Head of caudate nucleus (tissue), 42 donors: ENCODE data around the gene GPAT2.
"Not testable (repeated sequence)": the region's sequence is repeated elsewhere in the genome, so short reads cannot be mapped to it uniquely, and the experiment has no call there.

Experiments used
- DNase-seq, 42 donors: peaks; one replicate each; pipeline versions ENCODE4 v3.0.0 to v3.0.0-alpha.2; 2020 to 2021; ENCODE audit warnings: mixed read lengths in 7 of 42
- intact Hi-C: fragments of 100-400 bp; cut with DNase I; formaldehyde crosslinking; loops from one replicate; pipeline ENCODE4 v1.15.0; 2022

Gene GPAT2

DNA sequence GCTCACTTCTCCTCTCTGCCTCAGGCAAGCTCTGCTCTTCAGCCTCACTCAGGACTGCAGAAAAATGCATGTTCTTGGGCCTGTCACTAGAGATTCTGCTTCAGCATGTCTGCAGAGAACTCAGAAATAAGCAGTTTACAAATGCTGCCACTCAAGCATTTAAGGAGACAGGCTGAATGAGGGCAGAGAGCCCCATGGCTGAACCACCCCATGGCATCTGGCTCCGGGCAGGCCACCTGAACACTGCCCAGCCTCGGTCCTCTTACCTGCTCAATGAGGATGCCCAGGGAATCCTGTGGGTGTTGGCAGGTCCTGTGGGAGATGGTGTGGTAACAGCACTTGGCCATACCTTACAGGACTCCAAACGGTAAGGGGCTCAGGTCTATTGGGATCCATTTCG is 31.2 kb upstream of the GPAT2 start:
- intact Hi-C loops, result not testable (repeated sequence)
- DNase-seq, result peak in 3 of 42 donors; percentile 14 to 25 (median 16)

GRCh38 chr2:96065381-96065930 is 30.7 kb upstream of the GPAT2 start:
- peak in 5 of 42 donors; percentile 2 to 25 (median 16) for DNase-seq
- intact Hi-C loops, result no loop called here

DNA sequence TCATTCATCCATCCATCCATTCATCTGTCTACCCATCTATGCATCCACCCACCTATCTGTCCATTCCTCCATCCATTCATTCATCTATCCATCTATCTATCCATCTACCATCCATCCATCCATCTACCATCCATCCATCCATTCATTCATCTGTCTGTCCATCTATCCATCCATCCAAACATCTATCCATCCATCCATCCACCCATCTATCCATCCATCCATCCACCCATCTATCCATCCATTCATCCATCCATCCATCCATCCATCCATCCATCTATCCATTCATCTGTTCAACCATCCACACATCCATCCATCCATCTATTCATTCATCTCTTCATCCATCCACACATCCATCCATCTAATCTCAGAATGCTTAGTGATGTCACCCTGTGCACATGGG is 30.0 kb upstream of the GPAT2 start:
- DNase-seq, intact Hi-C loops: not testable (repeated sequence)

GRCh38 chr2:96064047-96064675 is 29.4 kb upstream of the GPAT2 start:
- intact Hi-C loops, result not testable (repeated sequence)
- DNase-seq, result peak in 3 of 42 donors; percentile 2 to 22 (median 16)

DNA sequence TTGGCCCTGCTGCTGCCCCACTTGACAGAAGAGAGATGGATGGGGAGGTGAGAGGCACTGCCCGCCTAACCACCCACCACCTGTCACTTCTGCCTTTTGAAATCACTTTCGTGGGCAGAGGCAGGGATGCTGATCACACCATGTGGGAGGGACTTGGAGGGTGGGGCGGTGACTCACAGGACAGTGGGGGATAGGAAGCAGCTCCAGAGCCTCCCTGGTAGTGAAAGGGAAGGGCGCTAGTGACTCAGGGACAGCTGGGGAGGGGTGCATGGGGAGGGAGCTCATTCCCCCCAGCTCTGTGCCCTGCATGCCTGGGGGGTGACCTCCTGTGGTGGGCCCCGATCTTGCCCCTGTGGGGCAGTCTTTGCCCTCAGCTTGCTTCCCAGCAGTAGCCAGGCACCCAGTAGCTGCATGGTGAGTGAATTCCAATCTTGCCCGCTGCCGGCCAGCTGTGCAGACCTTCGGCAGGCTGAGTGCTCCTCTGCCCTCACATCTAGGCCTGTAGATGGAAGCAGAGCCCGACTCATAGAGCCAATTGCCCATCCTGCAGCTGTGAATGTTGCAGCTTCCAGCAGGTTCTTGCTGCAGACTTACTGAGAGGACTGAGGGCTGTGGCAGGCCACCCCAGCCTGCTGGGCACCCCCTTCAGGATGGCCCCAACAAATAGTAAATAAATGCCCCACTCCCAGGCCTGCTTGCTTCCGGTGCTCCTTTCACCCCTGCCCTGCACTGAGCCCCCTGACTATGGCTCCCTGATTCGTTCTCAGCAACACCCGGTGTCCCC is 28.6 kb upstream of the GPAT2 start:
- DNase-seq, result peak; percentile 65 to 91 (median 84)
- intact Hi-C loops, result not testable (repeated sequence)

GRCh38 chr2:96062483-96062882 is 27.8 kb upstream of the GPAT2 start:
- DNase-seq, result peak in 4 of 42 donors; percentile 2 to 34 (median 13)
- intact Hi-C loops, result not testable (repeated sequence)

- intact Hi-C loops, result not testable (repeated sequence)
- DNase-seq, result peak in 41 of 42 donors; percentile 46 to 95 (median 75)
Observed at GRCh38 chr2:96061901-96062300, 27.2 kb upstream of the GPAT2 start.

DNA sequence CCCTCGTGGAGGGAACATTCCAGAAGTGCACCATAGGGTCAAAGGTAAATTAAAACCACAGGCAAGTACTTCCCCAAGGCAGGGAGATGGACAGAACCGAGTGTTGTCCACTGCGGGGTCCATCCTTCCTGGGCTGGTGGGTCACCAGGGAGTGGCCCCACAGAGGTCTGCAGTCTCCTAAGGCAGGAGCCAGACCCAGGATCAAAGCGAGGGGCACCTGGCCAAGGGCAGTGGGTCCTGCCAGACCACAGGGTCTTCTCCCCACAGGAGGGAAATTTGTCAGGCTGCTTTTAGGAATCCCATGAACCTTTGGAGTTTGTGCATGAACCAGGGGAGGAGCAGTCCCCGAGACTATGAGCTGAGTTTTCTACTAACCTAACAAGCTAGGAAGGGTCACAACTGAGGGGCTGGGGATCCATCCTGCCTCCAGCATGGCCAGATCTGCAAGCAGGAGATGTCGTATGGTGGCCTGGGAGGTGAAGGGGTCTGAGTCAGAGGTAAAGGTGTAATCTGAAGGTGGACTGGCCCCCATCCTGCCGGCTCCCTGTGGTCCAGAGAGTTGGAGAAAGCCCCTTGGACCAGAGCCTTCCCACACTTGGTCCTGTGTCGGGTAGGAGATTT is 26.6 kb upstream of the GPAT2 start:
- intact Hi-C loops, result not testable (repeated sequence)

GRCh38 chr2:96060325-96060724 is 25.6 kb upstream of the GPAT2 start:
- peak in 2 of 42 donors; percentile 2 to 28 for DNase-seq
- intact Hi-C loops, result not testable (repeated sequence)

More for the DNA sequence above, 26.6 kb upstream of the GPAT2 start:
- DNase-seq, result peak in 5 of 42 donors; percentile 1 to 34 (median 11)

DNA sequence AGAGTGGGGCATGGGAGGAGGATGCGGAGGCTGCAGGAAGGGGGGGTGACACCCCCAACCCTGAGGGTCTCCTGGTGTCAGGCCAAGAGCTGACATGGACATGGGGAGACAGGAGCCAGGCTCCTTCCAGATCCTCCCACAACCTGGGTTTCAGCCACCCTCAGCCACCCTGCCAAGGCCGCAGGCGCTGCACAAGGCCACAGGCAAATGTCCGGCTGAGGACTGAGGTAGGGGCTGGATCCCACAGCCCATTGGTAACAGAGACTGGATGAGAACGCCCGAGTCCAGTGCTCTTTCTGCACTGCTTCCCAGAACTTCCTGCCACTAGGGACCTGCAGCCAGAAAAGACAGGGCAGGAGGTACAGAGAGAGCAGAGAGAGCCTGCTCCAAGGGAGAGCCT is 24.7 kb upstream of the GPAT2 start:
- intact Hi-C loops, result not testable (repeated sequence)
- DNase-seq, result peak in 1 of 42 donors; percentile 22

- DNase-seq, intact Hi-C loops: not testable (repeated sequence)
Observed at GRCh38 chr2:96055830-96056229, 21.1 kb upstream of the GPAT2 start.

GRCh38 chr2:96054537-96054936 is 19.8 kb upstream of the GPAT2 start:
- DNase-seq, result peak in 2 of 42 donors; percentile 21 to 29
- intact Hi-C loops, result not testable (repeated sequence)

DNA sequence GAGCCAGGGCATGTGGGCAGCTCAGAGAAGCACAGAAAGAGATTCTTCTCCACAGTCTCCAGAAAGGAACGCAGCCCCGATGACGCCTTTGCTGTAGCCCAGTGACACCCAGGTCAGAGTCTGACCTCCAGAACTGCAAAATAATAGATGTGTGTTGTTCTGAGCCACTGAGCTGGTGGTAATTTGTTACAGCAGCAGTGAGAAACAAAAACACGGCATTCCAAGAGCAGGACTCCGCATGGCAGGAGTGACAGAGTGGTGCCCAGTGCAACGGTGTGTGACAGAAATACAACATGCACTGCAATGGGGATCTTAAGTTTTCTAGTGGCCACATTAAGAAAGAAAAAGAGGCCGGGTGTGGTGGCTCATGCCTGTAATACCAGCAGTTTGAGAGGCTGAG is 18.7 kb upstream of the GPAT2 start:
- intact Hi-C loops, result not testable (repeated sequence)
- peak in 2 of 42 donors; percentile 8 to 11 for DNase-seq

GRCh38 chr2:96052632-96053031 is 17.9 kb upstream of the GPAT2 start:
- intact Hi-C loops, result not testable (repeated sequence)
- DNase-seq, result peak in 1 of 42 donors; percentile 20

- intact Hi-C loops, DNase-seq: not testable (repeated sequence)
Observed at GRCh38 chr2:96049917-96050262, 15.2 kb upstream of the GPAT2 start.

DNA sequence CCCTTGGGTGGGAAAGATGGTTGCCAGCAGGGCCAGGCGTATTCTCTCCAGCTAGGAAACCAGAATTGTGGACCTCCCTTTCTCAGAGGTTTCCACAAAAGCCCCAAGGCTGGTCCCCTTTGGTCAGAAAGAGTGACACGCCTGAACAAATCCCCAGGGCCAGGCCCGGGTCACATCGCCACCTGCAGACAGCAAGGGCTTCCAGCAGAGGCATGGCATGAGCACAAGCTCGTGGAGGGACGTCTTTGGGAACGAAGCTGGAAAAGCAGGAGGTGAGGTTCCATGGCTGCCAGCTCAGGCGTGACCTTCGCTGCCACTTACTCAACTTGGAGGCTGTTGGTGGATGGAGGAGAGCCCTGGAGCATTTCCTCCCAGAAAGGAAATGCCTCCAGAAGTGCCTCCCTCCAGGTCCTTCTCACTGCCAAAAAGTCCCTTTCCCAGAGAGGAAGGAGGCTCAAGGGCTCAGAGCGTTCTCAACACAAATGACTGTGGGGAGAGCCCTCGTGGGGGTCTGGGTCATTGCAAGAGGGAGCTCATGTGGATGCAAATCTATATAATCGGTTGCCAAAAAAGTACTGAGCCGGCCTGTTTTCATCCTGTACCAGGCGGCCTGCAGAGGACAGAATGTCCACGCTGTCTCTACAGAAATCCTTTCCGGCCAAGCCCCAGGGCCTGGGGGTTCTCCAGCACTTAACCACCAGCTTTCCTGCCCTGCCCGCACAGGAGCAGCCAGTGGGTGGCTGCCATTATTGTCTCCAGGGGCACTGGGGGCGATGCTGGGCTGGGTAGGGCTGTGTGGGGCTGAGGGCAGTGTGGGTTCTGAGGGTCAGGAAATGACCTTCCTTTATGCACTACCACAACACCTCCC is 14.6 kb upstream of the GPAT2 start:
- peak in 16 of 42 donors; percentile 4 to 57 (median 22) for DNase-seq
- intact Hi-C loops, result not testable (repeated sequence)

GRCh38 chr2:96035554-96035953 is 838 bp upstream of the GPAT2 start:
- intact Hi-C loops, DNase-seq: not testable (repeated sequence)

GRCh38 chr2:96033997-96034396 is 719 bp downstream of the GPAT2 start:
- DNase-seq, intact Hi-C loops: not testable (repeated sequence)
